ENCODE data around the gene ACAA2. TPM values are rescaled to one million over a fixed set of nuclear protein-coding genes. Genes with fewer than 3 reads are reported as not detected.
"Not testable (repeated sequence)": the region's sequence is repeated elsewhere in the genome, so short reads cannot be mapped to it uniquely, and the experiment has no call there.

ACAA2 gene
- total RNA-seq, 2 donors from 2014 or later, result 19.9 to 37.0 TPM

GRCh38 chr18:49814147-49814499, 790 bp upstream of the ACAA2 start:
- Histone ChIP-seq H3K4me3 (peak overlapping the region; percentile 72 to 73), H3K27ac (peak overlapping the region; percentile 85 to 89), H3K36me3 (no peaks in the 10 kb centered on the region), H3K4me1 (replicated peaks) (peaks cover 2% of the 10 kb centered on the region), H3K9me3 (no peaks in the 10 kb centered on the region), H3K27me3 (replicated peaks; ENCODE audit: insufficient read depth) (no peaks in the 10 kb centered on the region)
- intact Hi-C loops (cut with DNase I), result loop anchor here (10.0 kb wide), 1 partner anchor 471 kb away; the partner anchor contains the start of genes CXXC1 and MBD1
- DNase-seq (ENCODE audit: low spot score), result peak; percentile 34
- WGBS, result under 1% methylated on average over 24 of the region's 24 CpGs
- TF ChIP-seq POLR2A (IDR thresholded peaks at IDR 0.05) (no peak), POLR2AphosphoS5 (IDR thresholded peaks at IDR 0.05) (peak; percentile 13), CTCF (IDR thresholded peaks at IDR 0.05) (no peak)

GRCh38 chr18:49813069-49813318, 339 bp downstream of the ACAA2 start:
- Histone ChIP-seq H3K27me3 (replicated peaks; ENCODE audit: insufficient read depth) (no peaks in the 10 kb centered on the region), H3K9me3 (no peaks in the 10 kb centered on the region), H3K4me3 (peak overlapping the region; percentile 72 to 73), H3K36me3 (no peaks in the 10 kb centered on the region), H3K4me1 (replicated peaks) (peaks cover 2% of the 10 kb centered on the region), H3K27ac (peak overlapping the region; percentile 85 to 89)
- DNase-seq (ENCODE audit: low spot score), result no peak
- intact Hi-C loops (cut with DNase I), result loop anchor here (10.0 kb wide), 1 partner anchor 472 kb away; the partner anchor contains the start of genes CXXC1 and MBD1
- TF ChIP-seq POLR2AphosphoS5 (IDR thresholded peaks at IDR 0.05), result no peak
- TF ChIP-seq CTCF (IDR thresholded peaks at IDR 0.05), result no peak
- no peak for TF ChIP-seq POLR2A (IDR thresholded peaks at IDR 0.05)
- 23% methylated on average over 17 of the region's 17 CpGs for WGBS

- 72% methylated on average over 13 of the region's 13 CpGs for WGBS
- no peak for TF ChIP-seq CTCF (IDR thresholded peaks at IDR 0.05)
- no peak for TF ChIP-seq POLR2A (IDR thresholded peaks at IDR 0.05)
- TF ChIP-seq POLR2AphosphoS5 (IDR thresholded peaks at IDR 0.05), result no peak
Measured at GRCh38 chr18:49812286-49813068, 856 bp downstream of the ACAA2 start.

GRCh38 chr18:49811151-49811938, 2.0 kb downstream of the ACAA2 start:
- H3K4me3 ChIP-seq, result no peak overlapping the region
- peak overlapping the region in 1 of 2 donors; percentile 13 for H3K27ac ChIP-seq
- no peak for TF ChIP-seq CTCF (IDR thresholded peaks at IDR 0.05)
- TF ChIP-seq POLR2AphosphoS5 (IDR thresholded peaks at IDR 0.05), result peak; percentile 38
- TF ChIP-seq POLR2A (IDR thresholded peaks at IDR 0.05), result no peak
- H3K9me3 ChIP-seq, result no peaks in the 10 kb centered on the region
- DNase-seq (ENCODE audit: low spot score), result peak; percentile 38
- WGBS, result 46% methylated on average over 7 of the region's 7 CpGs
- no peaks in the 10 kb centered on the region for H3K27me3 ChIP-seq (replicated peaks; ENCODE audit: insufficient read depth)
- intact Hi-C loops (cut with DNase I), result loop anchor here (10.0 kb wide), 1 partner anchor 473 kb away; the partner anchor contains the start of genes CXXC1 and MBD1
- H3K4me1 ChIP-seq (replicated peaks), result peaks cover 2% of the 10 kb centered on the region
- H3K36me3 ChIP-seq, result no peaks in the 10 kb centered on the region

More at GRCh38 chr18:49812286-49813068, 856 bp downstream of the ACAA2 start:
- DNase-seq (ENCODE audit: low spot score), result no peak
- Histone ChIP-seq H3K27me3 (replicated peaks; ENCODE audit: insufficient read depth) (no peaks in the 10 kb centered on the region), H3K27ac (peak overlapping the region; percentile 85 to 89), H3K36me3 (no peaks in the 10 kb centered on the region), H3K4me3 (peak overlapping the region; percentile 72 to 73), H3K9me3 (no peaks in the 10 kb centered on the region), H3K4me1 (replicated peaks) (peaks cover 2% of the 10 kb centered on the region)
- intact Hi-C loops (cut with DNase I), result loop anchor here (10.0 kb wide), 1 partner anchor 472 kb away; the partner anchor contains the start of genes CXXC1 and MBD1

- H3K27ac ChIP-seq; intact Hi-C loops (cut with DNase I): not testable (repeated sequence)
Measured at GRCh38 chr18:49808553-49809191, 4.7 kb downstream of the ACAA2 start.

More at GRCh38 chr18:49808553-49809191, 4.7 kb downstream of the ACAA2 start:
- not testable (repeated sequence) for H3K9me3 ChIP-seq; H3K36me3 ChIP-seq; DNase-seq (ENCODE audit: low spot score); H3K4me3 ChIP-seq; H3K4me1 ChIP-seq (replicated peaks); H3K27me3 ChIP-seq (replicated peaks; ENCODE audit: insufficient read depth)
- WGBS, result 99% methylated on average over 10 of the region's 10 CpGs

Measured in prostate gland (tissue), 2 donors.